ENCODE measurements around the gene SLC18A2. TPM values are rescaled to one million over a fixed set of nuclear protein-coding genes. Genes with fewer than 3 reads are reported as not detected.

The SLC18A2 gene
- total RNA-seq (2013): 0.04 TPM
- under 1 TPM in 1 of 3 donors, not detected in 2; 0.14 TPM for polyA plus RNA-seq
- polyA minus RNA-seq: under 0.01 TPM in 1 of 2 replicates, not detected in the other
- 0 to 1.7 (median 0) reads per million in 11 experiments for total RNA-seq

DNA sequence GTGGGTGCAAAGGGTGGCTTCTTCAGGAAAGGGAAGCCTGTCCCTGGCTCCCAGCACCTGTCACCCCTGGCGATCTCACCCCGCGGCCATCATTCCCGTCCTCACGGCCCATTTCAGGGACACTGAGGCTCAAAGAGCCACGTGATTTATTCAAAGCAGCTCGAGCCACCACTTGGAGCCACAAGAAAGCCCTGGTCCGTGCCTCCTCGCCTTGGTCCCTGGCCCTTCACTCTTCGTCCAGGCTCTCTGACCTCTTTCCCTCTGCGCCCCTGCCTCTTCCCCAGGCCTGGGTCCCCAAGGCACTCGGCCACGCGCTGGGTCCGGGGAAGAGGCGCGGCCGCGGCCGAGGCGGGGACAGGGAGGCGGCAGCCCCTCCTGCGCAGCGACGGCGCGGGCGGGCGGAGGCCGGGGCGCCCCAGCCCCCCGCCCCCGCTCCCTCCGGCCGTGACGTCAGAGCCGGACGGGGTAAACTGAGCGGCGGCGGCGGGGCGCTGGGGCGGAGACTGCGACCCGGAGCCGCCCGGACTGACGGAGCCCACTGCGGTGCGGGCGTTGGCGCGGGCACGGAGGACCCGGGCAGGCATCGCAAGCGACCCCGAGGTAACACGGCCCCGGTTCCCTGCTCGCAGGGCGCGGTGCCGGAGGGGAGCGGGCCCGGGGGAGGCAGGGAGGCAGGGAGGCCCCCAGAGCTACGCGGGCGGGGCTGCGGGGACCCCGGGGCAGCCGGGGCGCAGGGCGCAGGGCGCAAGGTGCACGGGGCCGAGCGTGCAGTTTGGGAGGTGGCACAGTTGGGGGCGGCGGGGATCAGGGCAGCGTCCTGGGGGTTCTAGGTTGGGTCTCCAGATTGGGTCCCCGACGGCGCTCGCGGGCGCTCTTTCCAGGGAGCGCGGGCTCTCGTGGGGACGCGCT, at the start of gene SLC18A2:
SLC18A2 (plus strand) TSS at position 494 of the 909 bp plus-strand sequence. CDS start 580 bp downstream, outside the sequence.
- H3K9ac ChIP-seq (ENCODE audit: insufficient read depth, low read length, poor library complexity, severe bottlenecking): no peak within 1 kb of the TSS
- peaks cover 0 to 13% of the 10 kb centered on the region in 2 donors for H3K4me1 ChIP-seq (ENCODE audit: control insufficient read depth in 1 of 2, insufficient read depth in 2 of 2, low read length in 2 of 2)
- peak within 1 kb of the TSS in 1 of 3 experiments; percentile 36 for H3K4me3 ChIP-seq (replicated peaks in 1 of 3; ENCODE audit: low read depth in 2 of 3, low read length in 3 of 3)
- peaks cover 29 to 41% of the 10 kb centered on the region in 2 donors for H3K27me3 ChIP-seq (ENCODE audit: control insufficient read depth in 2 of 2, insufficient read depth in 2 of 2, low read length in 2 of 2)
- Mint-ChIP-seq H3K27me3 (ENCODE audit: low read depth in 3 of 3) (peaks cover 42 to 64% (median 56%) of the 10 kb centered on the region in 3 donors), H3K9me3 (peaks cover 7 to 35% (median 17%) of the 10 kb centered on the region in 7 donors), H3K4me3 (peak within 1 kb of the TSS; percentile 20 to 81), H3K27ac (peak within 1 kb of the TSS in 1 of 7 donors; percentile 63), H3K4me1 (peaks cover 8% of the 10 kb centered on the region), H3K36me3 (peaks cover 0 to 2% of the 10 kb centered on the region in 2 donors)
- DNase-seq: no peak
- H2AFZ ChIP-seq (ENCODE audit: insufficient read depth, low read depth, low read length, poor library complexity, severe bottlenecking): no peak within 1 kb of the TSS
- no peaks in the 10 kb centered on the region for H3K79me2 ChIP-seq (ENCODE audit: insufficient read depth, low read length)
- no peaks in the 10 kb centered on the region for H3K36me3 ChIP-seq (replicated peaks in 1 of 2; ENCODE audit: control insufficient read depth in 1 of 2, insufficient read depth in 2 of 2, low read length in 2 of 2)
- H3K9me3 ChIP-seq (replicated peaks in 1 of 2; ENCODE audit: control insufficient read depth in 1 of 2, insufficient read depth in 1 of 2, low read length in 2 of 2): peaks cover 12 to 15% of the 10 kb centered on the region in 2 donors
- 6% methylated on average over 92 of the region's 93 CpGs for WGBS (ENCODE audit: insufficient coverage)
- TF ChIP-seq, protein P1, sequence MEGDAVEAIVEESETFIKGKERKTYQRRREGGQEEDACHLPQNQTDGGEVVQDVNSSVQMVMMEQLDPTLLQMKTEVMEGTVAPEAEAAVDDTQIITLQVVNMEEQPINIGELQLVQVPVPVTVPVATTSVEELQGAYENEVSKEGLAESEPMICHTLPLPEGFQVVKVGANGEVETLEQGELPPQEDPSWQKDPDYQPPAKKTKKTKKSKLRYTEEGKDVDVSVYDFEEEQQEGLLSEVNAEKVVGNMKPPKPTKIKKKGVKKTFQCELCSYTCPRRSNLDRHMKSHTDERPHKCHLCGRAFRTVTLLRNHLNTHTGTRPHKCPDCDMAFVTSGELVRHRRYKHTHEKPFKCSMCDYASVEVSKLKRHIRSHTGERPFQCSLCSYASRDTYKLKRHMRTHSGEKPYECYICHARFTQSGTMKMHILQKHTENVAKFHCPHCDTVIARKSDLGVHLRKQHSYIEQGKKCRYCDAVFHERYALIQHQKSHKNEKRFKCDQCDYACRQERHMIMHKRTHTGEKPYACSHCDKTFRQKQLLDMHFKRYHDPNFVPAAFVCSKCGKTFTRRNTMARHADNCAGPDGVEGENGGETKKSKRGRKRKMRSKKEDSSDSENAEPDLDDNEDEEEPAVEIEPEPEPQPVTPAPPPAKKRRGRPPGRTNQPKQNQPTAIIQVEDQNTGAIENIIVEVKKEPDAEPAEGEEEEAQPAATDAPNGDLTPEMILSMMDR (IDR thresholded peaks at IDR 0.05): no peak
- H3K27ac ChIP-seq (ENCODE audit: low read depth in 1 of 2, low read length in 2 of 2): no peak within 1 kb of the TSS
- intact Hi-C loops (cut with micrococcal nuclease): no loop called here
- peak within 1 kb of the TSS; percentile 34 for H3K4me2 ChIP-seq (replicated peaks; ENCODE audit: extremely low read depth, low read length, poor library complexity, severe bottlenecking)
- no peaks in the 10 kb centered on the region for H4K20me1 ChIP-seq (ENCODE audit: insufficient read depth, low read length)

DNA sequence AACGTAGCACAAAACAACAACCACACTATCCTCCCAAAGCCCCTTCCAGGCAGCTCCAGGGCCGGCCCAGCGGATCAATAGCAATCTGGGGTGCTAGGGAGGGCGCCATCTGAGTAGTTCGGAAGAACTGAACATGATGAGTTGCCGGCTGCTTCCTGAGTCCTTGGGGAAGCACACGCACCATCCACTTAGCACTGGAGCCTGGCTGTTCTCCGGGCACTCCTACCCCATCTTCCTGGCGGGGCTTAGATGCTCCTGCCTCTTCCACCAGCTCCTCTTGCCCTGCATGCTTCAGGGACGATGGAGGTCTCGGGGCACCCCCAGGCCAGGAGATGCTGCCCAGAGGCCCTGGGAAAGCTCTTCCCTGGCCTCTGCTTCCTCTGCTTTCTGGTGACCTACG, 43.7 kb upstream of the SLC18A2 start, which contains the start of gene KCNK18:
KCNK18 (plus strand) TSS at position 301 of the 400 bp plus-strand sequence; CDS start at position 301, 0 bp downstream.
- Mint-ChIP-seq H3K27ac (peak within 1 kb of the TSS in 1 of 7 donors; percentile 15), H3K4me1 (no peaks in the 10 kb centered on the region), H3K27me3 (ENCODE audit: low read depth in 3 of 3) (peaks cover 0 to 9% (median 5%) of the 10 kb centered on the region in 3 donors), H3K36me3 (no peaks in the 10 kb centered on the region), H3K9me3 (peaks cover 2 to 15% (median 6%) of the 10 kb centered on the region in 7 donors), H3K4me3 (no peak within 1 kb of the TSS)
- Histone ChIP-seq H4K20me1 (ENCODE audit: insufficient read depth, low read length) (no peaks in the 10 kb centered on the region), H3K27ac (ENCODE audit: low read depth in 1 of 2, low read length in 2 of 2) (no peak within 1 kb of the TSS), H3K27me3 (ENCODE audit: control insufficient read depth in 2 of 2, insufficient read depth in 2 of 2, low read length in 2 of 2) (no peaks in the 10 kb centered on the region), H3K36me3 (replicated peaks in 1 of 2; ENCODE audit: control insufficient read depth in 1 of 2, insufficient read depth in 2 of 2, low read length in 2 of 2) (no peaks in the 10 kb centered on the region), H3K4me1 (ENCODE audit: control insufficient read depth in 1 of 2, insufficient read depth in 2 of 2, low read length in 2 of 2) (no peaks in the 10 kb centered on the region), H3K9me3 (replicated peaks in 1 of 2; ENCODE audit: control insufficient read depth in 1 of 2, insufficient read depth in 1 of 2, low read length in 2 of 2) (peaks cover 0 to 5% of the 10 kb centered on the region in 2 donors), H2AFZ (ENCODE audit: insufficient read depth, low read depth, low read length, poor library complexity, severe bottlenecking) (no peak within 1 kb of the TSS), H3K79me2 (ENCODE audit: insufficient read depth, low read length) (no peaks in the 10 kb centered on the region), H3K4me2 (replicated peaks; ENCODE audit: extremely low read depth, low read length, poor library complexity, severe bottlenecking) (no peak within 1 kb of the TSS), H3K4me3 (replicated peaks in 1 of 3; ENCODE audit: low read depth in 2 of 3, low read length in 3 of 3) (no peak within 1 kb of the TSS), H3K9ac (ENCODE audit: insufficient read depth, low read length, poor library complexity, severe bottlenecking) (no peak within 1 kb of the TSS)
- TF ChIP-seq, protein P1 (IDR thresholded peaks at IDR 0.05): no peak
- intact Hi-C loops (cut with micrococcal nuclease): no loop called here
- WGBS (ENCODE audit: insufficient coverage): 99% methylated on average over 11 of the region's 12 CpGs
- no peak for DNase-seq
